ENCODE data around the gene PTK7.
"Not testable (repeated sequence)": the region's sequence is repeated elsewhere in the genome, so short reads cannot be mapped to it uniquely, and the experiment has no call there.

Gene PTK7

DNA sequence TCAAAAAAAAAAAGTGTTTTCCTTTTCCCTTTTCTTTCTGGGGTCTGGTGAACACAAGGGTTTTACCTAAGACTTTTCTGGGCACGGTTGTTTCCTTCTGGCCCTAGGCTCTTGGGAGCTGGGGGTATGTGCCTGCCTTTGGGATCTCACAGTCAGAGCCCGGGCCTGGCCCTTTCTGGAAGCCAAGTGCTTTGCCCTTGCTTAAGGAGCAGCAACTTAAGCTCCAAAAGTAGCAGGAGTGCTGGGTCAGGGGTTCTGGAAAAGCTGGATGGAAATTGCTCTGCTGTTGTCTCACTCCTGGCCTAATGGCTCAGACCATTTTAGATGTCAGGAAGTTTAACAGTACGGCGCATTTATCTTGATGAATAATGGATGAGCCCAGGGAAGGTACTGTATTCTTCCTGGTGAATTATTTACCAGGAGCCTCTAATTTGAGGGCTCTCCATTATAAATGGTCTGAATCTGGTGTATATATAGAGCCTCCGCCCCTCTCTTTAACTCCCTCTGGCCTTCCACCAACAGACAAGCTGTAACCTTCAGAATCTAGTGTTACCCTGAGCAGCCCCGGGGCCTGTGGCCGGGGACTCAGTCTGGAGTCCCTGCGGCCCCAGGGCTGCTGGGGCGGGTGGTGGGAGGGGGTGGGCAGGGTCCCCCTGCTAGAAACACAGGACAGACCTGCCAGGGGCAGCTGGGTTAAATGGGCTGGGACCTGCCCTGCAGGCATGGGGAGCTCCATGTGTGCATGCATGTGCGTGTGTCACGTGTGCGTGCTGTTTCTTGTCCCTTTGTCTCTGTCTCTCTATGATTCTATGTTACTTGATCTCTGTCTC lies 37.5 kb downstream of the PTK7 start:
- DNase-seq (ENCODE audit: low spot score), result no peak
- in situ Hi-C loops (cut with MboI; ENCODE audit: low pct_unique_long_range_greater_than_20kb, low sequenced_read_pairs, unreplicated experiment), result no loop called here
- TF ChIP-seq, protein P1, sequence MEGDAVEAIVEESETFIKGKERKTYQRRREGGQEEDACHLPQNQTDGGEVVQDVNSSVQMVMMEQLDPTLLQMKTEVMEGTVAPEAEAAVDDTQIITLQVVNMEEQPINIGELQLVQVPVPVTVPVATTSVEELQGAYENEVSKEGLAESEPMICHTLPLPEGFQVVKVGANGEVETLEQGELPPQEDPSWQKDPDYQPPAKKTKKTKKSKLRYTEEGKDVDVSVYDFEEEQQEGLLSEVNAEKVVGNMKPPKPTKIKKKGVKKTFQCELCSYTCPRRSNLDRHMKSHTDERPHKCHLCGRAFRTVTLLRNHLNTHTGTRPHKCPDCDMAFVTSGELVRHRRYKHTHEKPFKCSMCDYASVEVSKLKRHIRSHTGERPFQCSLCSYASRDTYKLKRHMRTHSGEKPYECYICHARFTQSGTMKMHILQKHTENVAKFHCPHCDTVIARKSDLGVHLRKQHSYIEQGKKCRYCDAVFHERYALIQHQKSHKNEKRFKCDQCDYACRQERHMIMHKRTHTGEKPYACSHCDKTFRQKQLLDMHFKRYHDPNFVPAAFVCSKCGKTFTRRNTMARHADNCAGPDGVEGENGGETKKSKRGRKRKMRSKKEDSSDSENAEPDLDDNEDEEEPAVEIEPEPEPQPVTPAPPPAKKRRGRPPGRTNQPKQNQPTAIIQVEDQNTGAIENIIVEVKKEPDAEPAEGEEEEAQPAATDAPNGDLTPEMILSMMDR (IDR thresholded peaks at IDR 0.05; ENCODE audit: extremely low read depth, insufficient read depth, missing control alignments), result no peak

DNA sequence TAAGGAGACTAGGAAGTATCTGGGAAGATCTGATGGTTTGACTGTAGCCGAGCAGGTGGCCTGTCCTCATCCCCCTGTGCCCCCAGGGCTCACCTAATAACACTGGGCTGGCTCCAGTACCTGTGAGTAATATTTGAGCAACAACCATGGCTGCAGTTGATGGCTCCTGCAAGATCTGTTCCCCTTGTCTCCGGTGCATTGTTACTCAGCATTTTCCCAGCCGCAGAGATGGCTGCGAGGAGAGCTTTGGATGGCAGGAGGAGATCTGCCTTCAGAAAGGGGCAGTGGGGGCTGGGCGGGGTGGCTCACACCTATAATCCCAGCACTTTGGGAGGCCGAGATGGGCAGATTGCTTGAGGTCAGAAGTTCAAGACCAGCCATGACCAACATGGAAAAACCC lies 39.3 kb downstream of the PTK7 start:
- TF ChIP-seq, protein P1 (IDR thresholded peaks at IDR 0.05; ENCODE audit: extremely low read depth, insufficient read depth, missing control alignments), result no peak
- in situ Hi-C loops (cut with MboI; ENCODE audit: low pct_unique_long_range_greater_than_20kb, low sequenced_read_pairs, unreplicated experiment), result no loop called here
- no peak for DNase-seq (ENCODE audit: low spot score)

DNA sequence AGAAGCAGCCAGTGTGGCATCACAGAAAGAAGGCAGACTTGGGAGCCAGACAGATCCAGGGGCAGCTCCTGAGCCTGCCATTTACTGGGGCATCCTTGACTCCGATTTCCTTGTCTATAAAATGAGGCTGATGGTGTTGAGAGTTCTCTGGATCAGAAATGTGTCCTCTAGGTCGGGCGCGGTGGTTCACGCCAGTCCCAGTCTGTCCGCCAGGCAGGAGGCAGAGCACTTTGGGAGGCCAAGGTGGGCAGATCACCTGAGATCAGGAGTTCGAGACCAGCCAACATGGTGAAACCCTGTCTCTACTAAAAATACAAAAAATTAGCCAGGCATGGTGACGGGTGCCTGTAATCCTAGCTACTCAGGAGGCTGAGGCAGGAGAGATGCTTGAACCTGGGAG lies 41.4 kb downstream of the PTK7 start:
- in situ Hi-C loops (cut with MboI; ENCODE audit: low pct_unique_long_range_greater_than_20kb, low sequenced_read_pairs, unreplicated experiment), result not testable (repeated sequence)

DNA sequence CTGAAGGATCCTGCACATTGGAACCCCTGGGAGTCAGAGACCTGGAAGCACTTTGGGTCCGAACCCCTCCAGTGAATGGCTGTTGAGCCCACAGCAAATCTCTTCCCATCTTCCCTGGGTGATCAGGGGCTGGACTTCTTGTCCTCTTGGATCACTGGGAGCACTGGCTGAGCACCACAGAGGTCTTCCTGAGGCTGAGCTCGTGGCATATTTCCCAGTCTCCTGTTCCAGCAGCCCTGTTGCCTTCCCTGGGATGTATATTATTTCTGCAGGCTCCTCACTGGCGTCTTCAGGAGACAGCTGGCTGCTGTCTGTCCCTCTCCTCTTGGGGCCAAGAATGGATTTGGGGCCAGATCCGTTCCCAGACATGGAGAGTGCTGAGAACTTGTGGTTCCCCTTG lies 43.4 kb downstream of the PTK7 start:
- TF ChIP-seq, protein P1 (IDR thresholded peaks at IDR 0.05; ENCODE audit: extremely low read depth, insufficient read depth, missing control alignments), result no peak
- DNase-seq (ENCODE audit: low spot score), result no peak
- in situ Hi-C loops (cut with MboI; ENCODE audit: low pct_unique_long_range_greater_than_20kb, low sequenced_read_pairs, unreplicated experiment), result no loop called here

More for the DNA sequence above, 41.4 kb downstream of the PTK7 start:
- not testable (repeated sequence) for DNase-seq (ENCODE audit: low spot score)

DNA sequence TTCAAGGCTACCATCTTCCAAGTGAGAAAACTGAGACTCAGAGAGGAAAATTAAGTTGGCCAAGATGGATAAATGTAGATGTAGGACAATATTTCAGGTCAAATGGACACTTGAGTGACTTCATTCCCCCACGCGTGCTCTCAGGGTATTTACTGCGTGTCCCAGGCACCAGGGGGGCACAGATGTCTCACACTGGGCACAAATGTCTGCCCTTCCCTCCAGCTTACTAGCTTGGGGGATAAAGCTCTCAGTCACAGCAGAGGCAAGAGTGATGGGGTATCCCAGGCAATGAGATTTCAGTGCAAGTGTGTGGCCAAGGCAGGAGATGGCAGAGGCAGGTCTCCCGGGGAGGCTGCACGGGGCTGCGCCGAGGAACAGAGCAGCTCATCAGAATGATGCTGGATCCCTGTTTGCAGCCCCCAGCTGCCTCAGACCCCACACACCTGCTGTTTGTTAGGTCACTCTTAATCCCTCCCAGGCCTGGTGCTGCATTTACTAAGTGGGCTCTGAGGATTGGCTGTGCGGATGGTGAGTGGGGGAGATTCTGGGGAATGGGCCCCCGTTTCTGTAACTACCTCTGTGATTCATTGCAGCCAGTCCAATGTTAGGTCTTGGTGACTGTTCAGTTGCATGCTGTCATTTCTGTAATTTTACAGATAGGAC lies 44.1 kb downstream of the PTK7 start:
- no peak for DNase-seq (ENCODE audit: low spot score)
- TF ChIP-seq, protein P1 (IDR thresholded peaks at IDR 0.05; ENCODE audit: extremely low read depth, insufficient read depth, missing control alignments), result no peak
- in situ Hi-C loops (cut with MboI; ENCODE audit: low pct_unique_long_range_greater_than_20kb, low sequenced_read_pairs, unreplicated experiment), result no loop called here

DNA sequence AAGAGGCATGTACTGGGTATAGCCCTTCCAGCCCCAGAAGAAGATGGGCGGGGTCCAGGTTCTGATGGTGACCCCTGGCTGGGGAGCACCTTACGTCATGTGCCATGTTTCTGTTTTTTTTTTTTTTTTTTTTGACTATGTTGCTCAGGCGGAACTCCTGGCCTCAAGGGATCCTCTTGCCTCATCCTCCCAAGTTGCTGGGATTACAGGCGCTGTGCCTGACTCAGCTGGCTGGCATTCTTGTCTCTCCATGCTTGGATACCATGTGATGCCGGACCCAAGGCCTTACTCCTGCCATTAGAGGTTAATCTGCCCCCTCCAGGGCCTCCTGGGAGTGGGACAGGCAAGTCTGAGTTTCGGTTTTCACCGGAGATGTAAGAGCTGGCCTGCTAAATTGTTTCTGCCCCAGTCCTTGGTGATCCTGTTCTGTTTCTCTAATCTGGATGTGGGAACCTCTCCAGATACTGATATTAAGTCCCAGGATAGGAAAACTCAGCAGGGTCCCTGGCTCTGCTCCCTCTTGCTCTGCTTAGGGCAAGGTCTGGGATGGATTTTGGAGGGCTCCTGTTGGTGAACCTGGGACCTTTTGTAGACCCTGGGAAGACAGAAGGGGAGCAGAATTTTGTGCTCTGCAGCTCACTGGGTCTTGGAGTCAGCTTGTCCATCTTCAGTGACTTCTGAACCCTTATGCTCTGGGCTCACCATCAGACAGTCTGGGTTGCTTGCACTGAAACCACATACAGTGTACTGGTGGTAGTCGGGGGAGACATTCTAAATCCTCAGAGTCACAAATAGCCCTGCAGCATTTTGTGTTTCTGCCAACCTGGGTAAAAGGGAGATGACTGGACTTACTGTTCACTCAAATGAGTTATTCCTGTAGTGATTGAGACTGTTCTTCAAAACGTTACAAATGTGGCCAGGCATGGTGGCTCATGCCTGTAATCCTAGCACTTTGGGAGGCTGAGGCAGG lies 45.1 kb downstream of the PTK7 start:
- DNase-seq (ENCODE audit: low spot score), result no peak
- in situ Hi-C loops (cut with MboI; ENCODE audit: low pct_unique_long_range_greater_than_20kb, low sequenced_read_pairs, unreplicated experiment), result no loop called here
- TF ChIP-seq, protein P1 (IDR thresholded peaks at IDR 0.05; ENCODE audit: extremely low read depth, insufficient read depth, missing control alignments), result no peak

Measured in GM13977 (cell line).